ENCODE data around the gene APC2.

- TF ChIP-seq CTCF (IDR thresholded peaks at IDR 0.05) (no peak), POLR2A (IDR thresholded peaks at IDR 0.05) (no peak)
Observed at GRCh38 chr19:1420590-1420989, 29.3 kb upstream of the APC2 start.
